Measurements from ENCODE around the gene GRID2. TPM values are rescaled to one million over a fixed set of nuclear protein-coding genes. Genes with fewer than 3 reads are reported as not detected.

GRID2 gene
- total RNA-seq, result not detected

DNA sequence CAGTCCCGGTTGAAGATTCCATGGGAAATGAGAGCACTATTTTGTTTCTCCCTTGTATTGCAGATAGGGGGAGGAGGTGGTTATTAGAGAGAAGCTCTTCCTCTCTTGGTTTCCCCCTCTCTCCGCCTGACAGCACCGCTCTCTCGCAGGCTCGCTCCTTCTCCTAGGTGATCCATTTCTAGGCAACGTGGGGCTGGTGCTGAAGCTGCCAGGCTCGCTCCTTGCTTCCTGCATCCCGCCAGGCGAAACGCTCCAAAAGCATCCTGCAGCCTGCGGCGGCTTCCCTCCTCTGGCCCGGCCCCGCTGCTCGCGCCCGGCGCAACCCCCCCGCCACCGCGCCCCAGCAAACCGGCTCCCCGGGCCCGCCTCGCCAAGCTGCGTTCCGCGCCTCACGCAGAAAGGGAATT, at the start of gene GRID2:
TSS of gene GRID2 (plus strand) at position 346 of the 407 bp plus-strand sequence.
- TF ChIP-seq, protein P1, sequence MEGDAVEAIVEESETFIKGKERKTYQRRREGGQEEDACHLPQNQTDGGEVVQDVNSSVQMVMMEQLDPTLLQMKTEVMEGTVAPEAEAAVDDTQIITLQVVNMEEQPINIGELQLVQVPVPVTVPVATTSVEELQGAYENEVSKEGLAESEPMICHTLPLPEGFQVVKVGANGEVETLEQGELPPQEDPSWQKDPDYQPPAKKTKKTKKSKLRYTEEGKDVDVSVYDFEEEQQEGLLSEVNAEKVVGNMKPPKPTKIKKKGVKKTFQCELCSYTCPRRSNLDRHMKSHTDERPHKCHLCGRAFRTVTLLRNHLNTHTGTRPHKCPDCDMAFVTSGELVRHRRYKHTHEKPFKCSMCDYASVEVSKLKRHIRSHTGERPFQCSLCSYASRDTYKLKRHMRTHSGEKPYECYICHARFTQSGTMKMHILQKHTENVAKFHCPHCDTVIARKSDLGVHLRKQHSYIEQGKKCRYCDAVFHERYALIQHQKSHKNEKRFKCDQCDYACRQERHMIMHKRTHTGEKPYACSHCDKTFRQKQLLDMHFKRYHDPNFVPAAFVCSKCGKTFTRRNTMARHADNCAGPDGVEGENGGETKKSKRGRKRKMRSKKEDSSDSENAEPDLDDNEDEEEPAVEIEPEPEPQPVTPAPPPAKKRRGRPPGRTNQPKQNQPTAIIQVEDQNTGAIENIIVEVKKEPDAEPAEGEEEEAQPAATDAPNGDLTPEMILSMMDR (IDR thresholded peaks at IDR 0.05), result no peak
- DNase-seq (ENCODE audit: low spot score) (no peak), ATAC-seq (ENCODE audit: low FRiP score) (no peak)

DNA sequence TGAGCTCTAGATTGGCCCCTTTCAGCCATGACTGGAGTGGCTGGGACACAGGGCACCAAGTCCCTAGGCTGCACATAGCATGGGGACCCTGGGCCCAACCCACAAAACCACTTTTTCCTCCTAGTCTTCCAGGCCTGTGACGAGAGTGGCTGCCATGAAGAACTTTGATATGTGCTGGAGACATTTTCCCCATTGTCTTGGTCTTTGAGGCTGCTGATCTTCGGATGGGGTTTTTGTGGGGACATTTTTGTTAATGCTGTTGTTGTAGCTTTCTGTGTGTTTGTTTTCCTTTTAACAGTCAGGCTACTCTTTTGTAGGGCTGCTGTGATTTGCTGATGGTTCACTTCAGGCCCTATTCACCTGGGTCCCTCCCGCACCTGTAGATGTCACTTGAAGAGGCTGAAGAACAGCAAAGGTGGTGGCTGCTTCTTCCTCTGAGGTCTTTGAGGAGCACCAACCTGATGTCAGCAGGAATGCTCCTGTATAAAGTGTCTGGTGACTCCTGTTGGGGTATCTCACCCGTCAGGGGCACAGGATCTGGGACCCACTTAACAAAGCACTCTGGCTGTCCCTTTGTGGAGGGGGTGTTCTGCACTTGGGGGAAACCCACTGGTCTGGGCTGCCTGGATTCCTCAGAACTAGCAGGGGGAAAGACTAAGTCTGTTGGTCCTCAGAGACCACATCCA, 49.6 kb upstream of the GRID2 start:
- TF ChIP-seq, protein P1 (IDR thresholded peaks at IDR 0.05), result no peak
- DNase-seq (ENCODE audit: low spot score), result no peak
- ATAC-seq (ENCODE audit: low FRiP score), result no peak

DNA sequence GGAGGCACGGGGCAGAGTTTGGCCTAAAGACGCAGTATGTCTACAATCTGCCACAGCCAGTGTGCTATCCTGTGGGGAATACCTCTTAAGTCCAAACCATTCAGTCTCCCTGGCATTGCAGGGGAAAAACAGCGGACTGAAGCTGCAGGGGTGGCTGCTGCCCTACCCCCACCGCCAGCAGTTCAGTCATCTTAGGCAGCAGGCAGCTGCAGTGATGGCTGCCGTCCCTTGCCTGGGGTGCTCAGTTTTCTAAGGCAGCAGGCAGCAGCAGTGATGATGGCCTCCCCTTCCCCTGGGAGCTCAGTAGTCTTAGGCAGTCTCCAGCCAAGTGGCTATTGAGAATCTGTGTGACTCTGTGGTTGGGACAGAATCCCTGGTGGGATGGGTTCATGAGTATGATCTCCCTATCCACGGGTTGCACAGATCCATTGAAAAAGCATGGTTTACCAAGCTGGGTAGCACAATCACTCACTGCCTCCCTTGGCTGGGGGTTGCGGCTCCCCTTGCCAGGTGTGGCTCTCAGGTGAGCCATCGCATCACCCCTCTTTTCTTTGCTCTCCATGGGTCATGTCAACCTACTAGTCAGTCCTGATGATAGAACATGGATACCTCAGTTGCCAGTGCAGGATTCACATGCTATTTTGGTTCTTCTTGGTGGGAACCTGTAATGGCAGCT, 48.9 kb upstream of the GRID2 start:
- no peak for DNase-seq (ENCODE audit: low spot score)
- TF ChIP-seq, protein P1 (IDR thresholded peaks at IDR 0.05), result no peak
- no peak for ATAC-seq (ENCODE audit: low FRiP score)

DNA sequence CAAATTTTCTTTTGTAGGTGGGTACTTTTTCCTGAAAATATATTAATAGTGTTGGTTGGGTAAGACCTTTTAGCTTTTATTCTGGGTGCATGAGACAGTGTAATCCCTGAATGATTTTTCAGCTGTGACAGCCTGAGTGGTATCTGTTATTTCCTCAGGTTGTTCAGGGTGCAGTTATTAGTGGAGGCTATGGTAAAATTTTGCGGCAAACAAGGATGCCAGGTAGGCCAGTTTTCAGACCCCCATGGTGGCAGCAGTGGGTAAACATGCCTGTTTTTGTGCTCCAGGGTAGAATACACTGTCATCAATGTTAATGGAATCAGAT, 47.9 kb upstream of the GRID2 start:
- ATAC-seq (ENCODE audit: low FRiP score), result no peak
- TF ChIP-seq, protein P1 (IDR thresholded peaks at IDR 0.05), result no peak

DNA sequence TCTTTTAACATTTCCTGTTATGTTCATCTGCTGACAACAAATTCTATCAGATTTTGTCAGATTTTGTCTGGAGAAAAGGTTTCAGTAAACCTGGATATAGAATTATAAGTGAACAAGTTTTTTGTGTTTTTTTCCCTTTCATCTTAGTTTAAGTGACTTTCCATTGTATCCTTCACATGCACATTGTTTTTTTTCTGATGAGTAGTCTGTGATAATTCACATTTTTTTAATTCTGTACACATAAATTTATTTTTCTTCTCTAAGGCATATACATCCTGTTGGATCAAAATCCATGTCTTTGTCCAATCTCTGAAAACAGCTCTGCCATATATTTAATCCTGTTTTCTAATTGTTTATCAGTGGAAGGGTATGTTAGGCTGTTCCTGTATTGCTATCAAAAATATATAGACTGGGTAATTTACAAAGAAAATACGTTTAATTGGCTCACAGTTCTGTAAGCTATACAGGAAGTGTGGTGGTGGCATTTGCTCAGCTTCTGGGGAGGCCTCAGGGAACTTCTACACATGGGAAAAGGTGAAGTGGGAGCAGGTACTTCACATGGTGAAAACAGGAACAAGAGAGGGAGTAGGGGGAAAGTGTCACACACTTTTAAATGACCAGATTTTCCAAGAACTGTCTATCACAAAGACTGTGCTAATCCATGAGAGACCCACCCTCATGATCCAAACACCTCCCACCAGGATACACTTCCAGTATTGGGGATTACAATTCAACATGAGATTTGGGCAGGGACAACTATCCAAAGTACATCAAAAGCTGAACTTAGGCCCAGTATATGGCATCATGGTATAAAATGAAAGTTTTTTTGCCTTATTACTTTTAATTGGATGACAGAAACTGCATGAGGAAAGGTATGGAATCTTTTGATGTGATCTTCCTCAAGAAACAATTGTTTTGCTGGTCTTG, 45.6 kb upstream of the GRID2 start:
- DNase-seq (ENCODE audit: low spot score) (no peak), ATAC-seq (ENCODE audit: low FRiP score) (no peak)

More for the DNA sequence above, 47.9 kb upstream of the GRID2 start:
- no peak for DNase-seq (ENCODE audit: low spot score)

DNA sequence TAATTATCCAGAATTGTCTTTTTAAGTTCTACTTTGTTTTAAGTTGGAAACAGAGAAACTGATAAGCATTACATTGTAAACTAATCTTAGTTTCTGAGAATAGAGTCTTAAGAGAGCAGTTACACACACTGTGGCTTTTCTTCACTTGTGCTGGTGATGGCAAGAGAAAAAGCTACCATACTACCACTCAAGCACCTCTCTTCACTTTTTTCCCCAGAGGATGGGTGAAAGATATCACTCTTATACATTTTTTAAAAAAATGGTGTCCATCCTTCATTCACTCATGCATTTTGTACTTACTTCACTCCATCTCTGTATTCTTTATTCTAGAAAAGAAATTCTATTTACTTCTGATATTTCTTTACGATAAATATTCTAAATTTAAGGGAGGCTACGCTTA, 42.5 kb upstream of the GRID2 start:
- ATAC-seq (ENCODE audit: low FRiP score) (no peak), DNase-seq (ENCODE audit: low spot score) (no peak)
- TF ChIP-seq, protein P1 (IDR thresholded peaks at IDR 0.05), result no peak

More for the DNA sequence above, 45.6 kb upstream of the GRID2 start:
- TF ChIP-seq, protein P1 (IDR thresholded peaks at IDR 0.05), result no peak

Measured in omental fat pad (tissue), 4 donors.